ENCODE data around the gene YBX1.
"Not testable (repeated sequence)": the region's sequence is repeated elsewhere in the genome, so short reads cannot be mapped to it uniquely, and the experiment has no call there.

The YBX1 gene

GRCh38 chr1:42698081-42698813 lies 16.0 kb downstream of the YBX1 start:
- no peak overlapping the region for H3K4me3 ChIP-seq (ENCODE audit: low read depth, low read length)
- TF ChIP-seq, protein P1, sequence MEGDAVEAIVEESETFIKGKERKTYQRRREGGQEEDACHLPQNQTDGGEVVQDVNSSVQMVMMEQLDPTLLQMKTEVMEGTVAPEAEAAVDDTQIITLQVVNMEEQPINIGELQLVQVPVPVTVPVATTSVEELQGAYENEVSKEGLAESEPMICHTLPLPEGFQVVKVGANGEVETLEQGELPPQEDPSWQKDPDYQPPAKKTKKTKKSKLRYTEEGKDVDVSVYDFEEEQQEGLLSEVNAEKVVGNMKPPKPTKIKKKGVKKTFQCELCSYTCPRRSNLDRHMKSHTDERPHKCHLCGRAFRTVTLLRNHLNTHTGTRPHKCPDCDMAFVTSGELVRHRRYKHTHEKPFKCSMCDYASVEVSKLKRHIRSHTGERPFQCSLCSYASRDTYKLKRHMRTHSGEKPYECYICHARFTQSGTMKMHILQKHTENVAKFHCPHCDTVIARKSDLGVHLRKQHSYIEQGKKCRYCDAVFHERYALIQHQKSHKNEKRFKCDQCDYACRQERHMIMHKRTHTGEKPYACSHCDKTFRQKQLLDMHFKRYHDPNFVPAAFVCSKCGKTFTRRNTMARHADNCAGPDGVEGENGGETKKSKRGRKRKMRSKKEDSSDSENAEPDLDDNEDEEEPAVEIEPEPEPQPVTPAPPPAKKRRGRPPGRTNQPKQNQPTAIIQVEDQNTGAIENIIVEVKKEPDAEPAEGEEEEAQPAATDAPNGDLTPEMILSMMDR (IDR thresholded peaks at IDR 0.05; ENCODE audit: control insufficient read depth, extremely low read depth, insufficient read depth), result no peak
- no peak for DNase-seq (ENCODE audit: low read depth)

GRCh38 chr1:42700006-42700405 lies 17.8 kb downstream of the YBX1 start:
- no peak for DNase-seq (ENCODE audit: low read depth)
- H3K4me3 ChIP-seq (ENCODE audit: low read depth, low read length), result no peak overlapping the region
- TF ChIP-seq, protein P1 (IDR thresholded peaks at IDR 0.05; ENCODE audit: control insufficient read depth, extremely low read depth, insufficient read depth), result no peak

DNA sequence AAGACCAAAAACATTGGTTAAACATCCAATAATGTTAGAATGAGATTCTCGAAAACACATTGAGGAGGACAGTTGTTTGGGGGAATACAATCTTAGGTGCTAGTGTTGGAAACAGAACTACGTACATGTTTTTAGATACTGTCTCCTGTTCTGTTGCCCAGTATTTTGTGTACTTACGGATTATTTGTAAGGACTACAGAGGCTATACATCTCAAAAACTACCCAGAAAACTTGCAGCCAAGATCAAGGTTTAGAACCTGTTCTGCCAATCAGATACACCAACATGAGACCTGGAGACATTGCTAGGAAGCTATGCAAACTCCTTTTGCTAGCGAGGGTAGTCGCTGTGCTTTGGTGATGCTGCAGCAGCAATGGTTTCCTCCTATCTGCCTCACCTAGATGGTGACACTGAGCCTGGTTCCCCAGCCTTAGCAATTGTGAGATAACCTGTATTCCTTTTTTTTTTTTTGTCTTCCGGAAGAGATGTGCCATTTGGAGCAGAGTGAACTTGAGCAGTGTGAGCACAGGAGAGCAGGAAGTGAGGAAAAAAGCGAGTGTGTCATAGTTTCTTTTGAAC lies 21.8 kb downstream of the YBX1 start:
- H3K4me3 ChIP-seq (ENCODE audit: low read depth, low read length), result no peak overlapping the region
- TF ChIP-seq, protein P1 (IDR thresholded peaks at IDR 0.05; ENCODE audit: control insufficient read depth, extremely low read depth, insufficient read depth), result no peak
- DNase-seq (ENCODE audit: low read depth), result no peak

DNA sequence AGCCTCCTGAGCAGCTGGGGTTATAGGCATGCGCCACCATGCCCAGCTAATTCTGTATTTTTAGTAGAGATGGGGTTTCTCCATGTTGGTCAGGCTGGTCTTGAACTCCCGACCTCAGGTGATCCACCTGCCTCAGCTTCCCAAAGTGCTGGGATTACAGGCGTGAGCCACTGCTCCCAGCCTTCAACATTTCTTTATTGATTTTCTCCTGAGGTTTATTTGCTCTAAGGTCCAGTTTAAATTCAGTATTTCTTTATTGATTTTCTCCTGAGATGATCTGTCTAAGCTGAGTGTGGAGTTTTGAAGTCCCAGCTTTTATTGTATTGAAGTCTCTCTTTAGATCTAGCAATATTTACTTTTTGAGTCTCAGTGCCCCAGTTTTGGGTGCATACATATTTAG lies 30.6 kb downstream of the YBX1 start:
- DNase-seq (ENCODE audit: low read depth); H3K4me3 ChIP-seq (ENCODE audit: low read depth, low read length): not testable (repeated sequence)

- TF ChIP-seq, protein P1 (IDR thresholded peaks at IDR 0.05; ENCODE audit: control insufficient read depth, extremely low read depth, insufficient read depth), result no peak
- H3K4me3 ChIP-seq (ENCODE audit: low read depth, low read length), result no peak overlapping the region
- DNase-seq (ENCODE audit: low read depth), result no peak
Measured at GRCh38 chr1:42713293-42713692, 31.1 kb downstream of the YBX1 start.

GRCh38 chr1:42714441-42714840 lies 32.2 kb downstream of the YBX1 start:
- DNase-seq (ENCODE audit: low read depth); H3K4me3 ChIP-seq (ENCODE audit: low read depth, low read length): not testable (repeated sequence)

- no peak for DNase-seq (ENCODE audit: low read depth)
- no peak overlapping the region for H3K4me3 ChIP-seq (ENCODE audit: low read depth, low read length)
- TF ChIP-seq, protein P1 (IDR thresholded peaks at IDR 0.05; ENCODE audit: control insufficient read depth, extremely low read depth, insufficient read depth), result no peak
Measured at GRCh38 chr1:42720868-42721267, 38.6 kb downstream of the YBX1 start.

DNA sequence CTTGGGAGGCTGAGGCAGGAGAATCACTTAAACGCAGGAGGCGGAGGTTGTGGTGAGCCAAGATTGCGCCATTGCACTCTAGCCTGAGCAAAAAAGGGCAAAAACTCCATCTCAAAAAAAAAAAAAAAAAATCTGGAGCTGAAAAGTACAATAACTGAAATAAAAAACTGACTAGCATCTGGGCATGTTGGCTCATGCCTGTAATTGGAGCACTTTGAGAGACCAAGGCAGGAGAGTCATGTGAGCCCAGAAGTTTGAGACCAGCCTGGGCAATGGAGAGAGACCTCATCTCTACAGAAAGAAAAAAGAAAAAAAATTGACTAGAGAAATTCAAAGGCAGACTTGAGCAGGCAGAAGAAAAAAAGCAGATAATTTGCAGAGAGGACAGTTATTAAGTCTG lies 39.7 kb downstream of the YBX1 start:
- H3K4me3 ChIP-seq (ENCODE audit: low read depth, low read length), result no peak overlapping the region
- DNase-seq (ENCODE audit: low read depth), result no peak
- TF ChIP-seq, protein P1 (IDR thresholded peaks at IDR 0.05; ENCODE audit: control insufficient read depth, extremely low read depth, insufficient read depth), result no peak

DNA sequence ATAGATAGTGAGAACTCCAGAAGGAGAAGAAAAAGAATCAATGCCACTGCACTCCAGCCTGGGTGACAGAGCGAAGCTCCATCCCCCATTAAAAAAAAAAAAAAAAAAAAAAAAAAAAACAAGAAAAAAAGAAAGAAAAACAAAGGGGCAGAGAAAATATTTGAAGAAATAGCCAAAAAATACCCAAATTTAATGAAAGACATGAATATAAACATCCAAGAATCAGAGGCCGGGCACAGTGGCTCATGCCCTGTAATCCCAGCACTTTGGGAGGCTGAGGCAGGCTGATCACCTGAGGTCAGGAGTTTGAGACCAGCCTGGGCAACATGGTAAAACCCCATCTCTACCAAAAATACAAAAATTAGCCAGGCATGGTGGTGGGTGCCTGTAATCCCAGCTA lies 40.2 kb downstream of the YBX1 start:
- not testable (repeated sequence) for H3K4me3 ChIP-seq (ENCODE audit: low read depth, low read length); DNase-seq (ENCODE audit: low read depth)

Measured in LNCaP clone FGC (cell line).